GM12873 (cell line): ENCODE data around the gene HAUS6.

Source experiments
- TF ChIP-seq, protein P1 (sequence below): IDR thresholded peaks from 2 replicates; pipeline ENCODE4 v1.5.1; 2012; ENCODE audit warnings: low read depth, mild to moderate bottlenecking, moderate library complexity, low read length, control low read depth; ENCODE audit not compliant: insufficient read depth; ENCODE audit errors: missing control alignments

HAUS6 gene

GRCh38 chr9:19048966-19049916, 53.5 kb downstream of the HAUS6 start, which contains the start of gene RRAGA:
Gene RRAGA, plus strand, starts transcription at chr9:19049427. Its CDS starts 233 bp downstream, at chr9:19049660.
- TF ChIP-seq, protein P1, sequence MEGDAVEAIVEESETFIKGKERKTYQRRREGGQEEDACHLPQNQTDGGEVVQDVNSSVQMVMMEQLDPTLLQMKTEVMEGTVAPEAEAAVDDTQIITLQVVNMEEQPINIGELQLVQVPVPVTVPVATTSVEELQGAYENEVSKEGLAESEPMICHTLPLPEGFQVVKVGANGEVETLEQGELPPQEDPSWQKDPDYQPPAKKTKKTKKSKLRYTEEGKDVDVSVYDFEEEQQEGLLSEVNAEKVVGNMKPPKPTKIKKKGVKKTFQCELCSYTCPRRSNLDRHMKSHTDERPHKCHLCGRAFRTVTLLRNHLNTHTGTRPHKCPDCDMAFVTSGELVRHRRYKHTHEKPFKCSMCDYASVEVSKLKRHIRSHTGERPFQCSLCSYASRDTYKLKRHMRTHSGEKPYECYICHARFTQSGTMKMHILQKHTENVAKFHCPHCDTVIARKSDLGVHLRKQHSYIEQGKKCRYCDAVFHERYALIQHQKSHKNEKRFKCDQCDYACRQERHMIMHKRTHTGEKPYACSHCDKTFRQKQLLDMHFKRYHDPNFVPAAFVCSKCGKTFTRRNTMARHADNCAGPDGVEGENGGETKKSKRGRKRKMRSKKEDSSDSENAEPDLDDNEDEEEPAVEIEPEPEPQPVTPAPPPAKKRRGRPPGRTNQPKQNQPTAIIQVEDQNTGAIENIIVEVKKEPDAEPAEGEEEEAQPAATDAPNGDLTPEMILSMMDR: peak; percentile 84

GRCh38 chr9:19036611-19037010, 66.1 kb downstream of the HAUS6 start:
- TF ChIP-seq, protein P1: peak; percentile 35

DNA sequence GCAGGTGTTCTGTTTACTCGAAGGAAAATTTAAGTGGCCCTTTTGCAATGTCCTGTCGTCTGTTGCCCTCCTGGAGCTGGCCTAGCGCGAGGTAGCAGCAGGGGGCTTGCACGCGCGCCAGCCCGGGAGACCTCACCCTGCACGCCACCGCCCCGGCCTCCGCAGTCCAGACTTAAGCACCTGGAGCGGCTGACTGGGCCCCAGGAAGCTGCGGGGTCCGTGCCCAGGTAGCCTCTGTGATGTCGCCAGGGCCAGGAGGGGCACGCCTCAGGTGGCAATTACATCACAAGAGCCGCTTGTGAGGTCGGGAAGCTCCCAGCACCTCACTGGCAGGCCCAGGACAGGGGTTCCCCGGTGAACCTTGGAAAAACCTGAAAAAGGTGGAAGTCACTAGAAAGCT, 69.7 kb downstream of the HAUS6 start, which contains the start of gene SAXO1:
Gene SAXO1, minus strand, starts transcription at position 195 of the 400 bp plus-strand sequence. CDS start 301 bp downstream, outside the sequence.
- TF ChIP-seq, protein P1: no peak

GRCh38 chr9:19032406-19032805, 70.3 kb downstream of the HAUS6 start:
- TF ChIP-seq, protein P1: no peak

GRCh38 chr9:19030899-19031298, 71.8 kb downstream of the HAUS6 start:
- TF ChIP-seq, protein P1: no peak

DNA sequence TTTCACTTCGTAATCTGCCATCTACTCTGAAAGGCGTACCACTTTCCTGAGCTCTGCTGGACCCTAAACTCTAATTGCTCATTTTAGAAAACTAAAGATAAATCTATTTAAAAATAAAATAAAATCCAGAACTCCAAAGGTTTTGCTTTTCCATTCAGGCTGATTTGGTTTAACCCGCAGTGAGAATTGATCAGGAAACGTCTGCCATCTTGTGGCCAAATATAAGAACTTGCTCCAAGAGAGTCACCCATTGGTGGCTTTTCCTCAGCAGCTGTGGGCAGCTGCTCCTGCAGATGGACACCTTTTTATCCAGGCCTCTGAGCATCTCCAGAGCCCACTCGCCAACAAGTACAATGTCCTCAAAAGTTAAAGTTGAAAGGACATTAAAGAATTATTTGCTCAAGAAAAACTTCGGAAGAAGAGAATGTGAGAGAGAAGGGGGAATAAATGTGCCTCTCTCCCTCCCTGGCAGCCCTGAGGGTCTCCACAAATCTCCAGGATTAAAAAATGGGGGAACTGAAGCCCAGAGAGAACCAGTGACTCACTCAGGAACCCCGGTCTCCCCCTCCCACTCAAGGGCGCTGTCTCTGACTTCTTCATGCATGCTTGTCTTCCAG, 73.8 kb downstream of the HAUS6 start:
- TF ChIP-seq, protein P1: peak; percentile 66

DNA sequence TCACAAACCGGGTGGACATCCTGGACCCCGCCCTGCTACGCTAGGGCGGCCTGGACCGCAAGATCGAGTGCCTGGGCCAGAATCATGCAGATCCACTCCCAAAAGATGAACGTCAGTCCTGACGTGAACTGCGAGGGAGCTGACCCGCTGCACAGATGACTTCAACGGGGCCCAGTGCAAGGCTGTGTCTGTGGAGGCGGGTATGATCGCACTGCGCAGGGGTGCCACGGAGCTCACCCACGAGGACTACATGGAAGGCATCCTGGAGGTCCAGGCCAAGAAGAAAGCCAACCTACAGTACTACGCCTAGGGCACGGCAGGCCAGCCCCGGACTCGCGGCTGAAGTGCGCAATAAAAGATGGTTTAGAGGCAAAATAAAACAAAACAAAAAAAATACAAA, 74.9 kb downstream of the HAUS6 start:
- TF ChIP-seq, protein P1: no peak
